Fibroblast of villous mesenchyme (primary cell): ENCODE measurements around the gene SYCP3. TPM values are rescaled to one million over a fixed set of nuclear protein-coding genes. Genes with fewer than 3 reads are reported as not detected.

ENCODE experiments used
- DNase-seq: peaks from one replicate; pipeline ENCODE4 v3.0.0-alpha.2; 2010; ENCODE audit warnings: low read depth
- H3K4me3 ChIP-seq: 2 replicates; pipeline ENCODE4 v1.5.1; 2011; ENCODE audit warnings: low read depth, mild to moderate bottlenecking, low read length
- total RNA-seq: library from RNA; depleted of rRNA; stranded (reverse); fragments of >200 nt; gene quantifications from 2 replicates; pipeline ENCODE4 v1.2.3, GENCODE V29; 2012
- TF ChIP-seq, protein P1 (sequence below): IDR thresholded peaks from 2 replicates; pipeline ENCODE4 v1.5.1; 2012; ENCODE audit warnings: low read depth, mild to moderate bottlenecking, low read length; ENCODE audit not compliant: insufficient read depth

The SYCP3 gene
- total RNA-seq, 1 donor = under 0.01 TPM

DNA sequence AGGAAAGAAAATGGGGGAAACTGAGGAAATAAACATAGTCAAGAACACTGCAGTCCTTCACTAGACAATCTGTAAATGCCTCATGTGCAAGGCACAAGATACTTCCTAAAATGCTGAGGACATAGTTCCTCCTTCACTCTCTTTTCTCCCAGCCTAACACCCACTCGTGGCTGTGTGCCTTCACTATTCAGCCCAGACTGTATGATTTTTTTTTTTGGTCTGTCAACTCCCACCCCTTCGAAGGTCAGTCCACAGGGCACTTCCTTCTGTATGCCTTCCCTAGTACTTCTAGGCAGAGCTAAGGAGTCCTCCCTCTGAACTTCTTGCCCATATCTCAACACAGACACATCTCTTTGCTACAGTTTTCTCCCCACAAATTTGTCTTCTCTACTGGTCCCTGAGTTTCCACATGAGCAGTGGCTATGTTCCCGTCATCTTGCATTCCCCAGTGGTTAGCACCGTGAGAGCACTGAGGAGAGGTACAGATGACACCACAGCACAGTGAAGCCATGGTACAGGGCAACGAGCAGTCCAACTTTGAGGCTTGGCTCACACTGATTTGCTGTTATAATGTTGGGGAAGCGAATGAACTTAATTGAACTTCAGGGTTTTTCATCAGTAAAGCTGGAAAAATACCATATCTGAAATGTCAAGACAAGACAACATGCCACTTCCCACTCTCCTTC lies 24.1 kb upstream of the SYCP3 start:
- DNase-seq = no peak
- TF ChIP-seq, protein P1, sequence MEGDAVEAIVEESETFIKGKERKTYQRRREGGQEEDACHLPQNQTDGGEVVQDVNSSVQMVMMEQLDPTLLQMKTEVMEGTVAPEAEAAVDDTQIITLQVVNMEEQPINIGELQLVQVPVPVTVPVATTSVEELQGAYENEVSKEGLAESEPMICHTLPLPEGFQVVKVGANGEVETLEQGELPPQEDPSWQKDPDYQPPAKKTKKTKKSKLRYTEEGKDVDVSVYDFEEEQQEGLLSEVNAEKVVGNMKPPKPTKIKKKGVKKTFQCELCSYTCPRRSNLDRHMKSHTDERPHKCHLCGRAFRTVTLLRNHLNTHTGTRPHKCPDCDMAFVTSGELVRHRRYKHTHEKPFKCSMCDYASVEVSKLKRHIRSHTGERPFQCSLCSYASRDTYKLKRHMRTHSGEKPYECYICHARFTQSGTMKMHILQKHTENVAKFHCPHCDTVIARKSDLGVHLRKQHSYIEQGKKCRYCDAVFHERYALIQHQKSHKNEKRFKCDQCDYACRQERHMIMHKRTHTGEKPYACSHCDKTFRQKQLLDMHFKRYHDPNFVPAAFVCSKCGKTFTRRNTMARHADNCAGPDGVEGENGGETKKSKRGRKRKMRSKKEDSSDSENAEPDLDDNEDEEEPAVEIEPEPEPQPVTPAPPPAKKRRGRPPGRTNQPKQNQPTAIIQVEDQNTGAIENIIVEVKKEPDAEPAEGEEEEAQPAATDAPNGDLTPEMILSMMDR = no peak
- H3K4me3 ChIP-seq = no peak overlapping the region

- TF ChIP-seq, protein P1 = no peak
- no peak overlapping the region for H3K4me3 ChIP-seq
- DNase-seq = no peak
These were observed 22.5 kb upstream of the SYCP3 start for GRCh38 chr12:101761781-101762180.

GRCh38 chr12:101761350-101761749 lies 22.1 kb upstream of the SYCP3 start:
- DNase-seq = peak; percentile 56
- no peak overlapping the region for H3K4me3 ChIP-seq
- TF ChIP-seq, protein P1 = no peak

DNA sequence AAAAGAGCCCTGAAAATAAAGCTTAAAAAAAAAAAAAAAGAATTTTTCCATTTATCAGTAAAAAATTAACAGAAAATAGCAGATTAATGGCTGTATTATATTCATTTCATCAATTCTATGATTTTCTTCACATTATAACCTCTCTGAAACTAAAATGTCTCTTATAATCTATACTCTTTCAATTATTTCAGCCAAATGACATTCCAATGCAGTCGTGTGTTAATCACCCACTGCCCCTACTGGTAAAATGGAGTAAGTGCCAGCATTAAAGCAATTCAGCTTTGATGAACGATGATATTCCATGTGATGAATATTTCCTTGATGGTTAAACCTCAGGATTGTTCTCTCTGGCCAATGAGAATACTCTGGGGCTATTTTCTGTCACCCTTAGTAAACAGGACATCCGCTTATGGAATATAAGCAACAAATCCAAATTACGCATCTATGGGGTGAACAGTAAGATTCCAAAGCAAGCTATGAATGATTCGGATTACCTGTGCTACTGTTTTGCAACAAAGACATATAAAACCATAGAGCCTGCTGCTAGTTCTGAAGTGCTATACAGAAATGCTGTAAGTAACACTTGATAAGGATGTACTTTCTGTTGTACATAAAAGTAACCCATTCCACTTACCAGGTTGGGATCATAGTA lies 20.3 kb upstream of the SYCP3 start:
- H3K4me3 ChIP-seq = no peak overlapping the region
- TF ChIP-seq, protein P1 = peak; percentile 89
- peak; percentile 46 for DNase-seq

- DNase-seq = no peak
- TF ChIP-seq, protein P1 = no peak
- no peak overlapping the region for H3K4me3 ChIP-seq
These were observed 10.9 kb upstream of the SYCP3 start for GRCh38 chr12:101750152-101750551.

DNA sequence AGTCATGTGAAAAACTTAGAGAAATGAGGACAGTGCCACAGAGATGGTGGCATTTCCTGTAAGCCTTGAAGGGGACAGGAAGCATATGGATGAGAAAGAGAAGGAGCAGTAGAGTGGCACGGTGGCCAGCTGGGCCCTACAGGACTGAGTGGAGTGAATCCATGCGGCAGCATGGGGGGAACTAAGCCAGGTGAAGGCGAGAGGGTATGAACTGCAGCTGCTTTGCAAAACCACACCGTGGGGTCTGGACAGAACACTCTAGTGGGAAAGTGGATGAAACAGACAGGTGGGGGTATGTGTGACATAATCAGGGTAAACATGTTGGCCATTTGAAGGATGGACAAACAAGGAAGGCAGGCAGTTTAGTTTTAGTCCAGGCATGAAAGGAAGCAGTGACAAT lies 10.4 kb upstream of the SYCP3 start:
- no peak for DNase-seq
- no peak overlapping the region for H3K4me3 ChIP-seq
- TF ChIP-seq, protein P1 = no peak
